ENCODE measurements around the gene SMIM38.
"Not testable (repeated sequence)": the region's sequence is repeated elsewhere in the genome, so short reads cannot be mapped to it uniquely, and the experiment has no call there.

The SMIM38 gene

DNA sequence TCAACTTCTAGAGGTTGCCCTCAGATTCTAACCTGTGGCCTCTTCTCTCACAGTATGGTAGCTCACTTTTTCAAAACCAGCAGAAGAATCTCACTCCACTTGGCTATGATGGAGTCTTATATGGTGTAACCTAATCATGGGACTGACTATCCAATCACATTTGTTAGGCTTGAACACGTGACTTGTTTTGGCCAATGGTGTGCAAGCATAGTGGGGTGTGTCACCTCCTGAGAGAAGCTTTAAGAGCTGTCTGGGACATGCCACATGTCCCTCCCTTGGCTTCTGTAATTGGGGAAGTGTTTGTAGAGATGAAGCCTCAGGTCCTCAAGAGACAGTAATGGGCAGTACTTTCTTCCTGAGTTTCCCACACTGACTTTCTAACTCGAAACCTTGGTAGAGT, 12.8 kb upstream of the SMIM38 start:
- H3K27ac ChIP-seq, result no peak overlapping the region

DNA sequence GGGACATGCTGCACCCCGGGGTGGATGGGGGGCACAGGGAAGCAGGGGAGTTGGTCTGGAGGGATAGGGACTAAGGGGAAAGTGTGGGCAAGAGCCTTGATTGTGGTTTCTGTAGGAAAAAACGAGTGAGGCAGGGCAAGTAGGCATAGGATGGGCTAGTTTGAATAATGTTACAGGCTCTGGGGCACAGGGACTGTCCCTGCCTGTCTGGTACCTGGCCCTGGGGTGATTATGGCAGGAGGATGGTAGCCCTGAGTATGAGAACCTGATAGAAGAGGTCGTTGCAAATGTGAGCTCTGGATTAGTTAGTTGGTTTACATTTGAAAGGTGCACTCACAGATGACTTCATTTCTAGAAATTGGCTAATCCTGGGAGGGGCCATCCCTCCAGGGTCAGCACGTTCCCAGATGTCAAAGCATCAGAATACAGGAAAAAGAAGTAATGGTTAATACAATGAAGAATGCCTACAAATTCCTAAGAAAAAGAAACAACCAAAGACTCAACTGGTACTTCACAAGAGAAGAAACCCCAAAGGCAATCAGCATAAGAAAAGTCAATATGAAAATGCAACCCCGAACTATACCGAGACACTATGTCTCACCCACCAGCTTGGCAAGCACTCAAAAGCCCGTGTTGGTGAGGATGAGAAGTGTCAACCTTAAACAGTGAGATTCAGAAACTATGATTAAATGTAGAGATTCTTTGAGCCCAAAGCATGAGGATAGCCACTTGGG, 11.3 kb upstream of the SMIM38 start:
- Histone ChIP-seq H3K9ac (no peak overlapping the region), H2AFZ (no peak overlapping the region), H3K9me3 (ENCODE audit: control insufficient read depth, low read length) (no peaks in the 10 kb centered on the region), H3K36me3 (ENCODE audit: control insufficient read depth, insufficient read depth, low read length) (no peaks in the 10 kb centered on the region), H3K27ac (no peak overlapping the region), H3K4me3 (ENCODE audit: low read depth, low read length) (no peak overlapping the region), H3K4me2 (ENCODE audit: low read length) (no peak overlapping the region), H3K27me3 (ENCODE audit: control insufficient read depth, insufficient read depth, low read length) (no peaks in the 10 kb centered on the region), H3K4me1 (no peaks in the 10 kb centered on the region), H3K79me2 (no peaks in the 10 kb centered on the region)
- TF ChIP-seq, protein P1, sequence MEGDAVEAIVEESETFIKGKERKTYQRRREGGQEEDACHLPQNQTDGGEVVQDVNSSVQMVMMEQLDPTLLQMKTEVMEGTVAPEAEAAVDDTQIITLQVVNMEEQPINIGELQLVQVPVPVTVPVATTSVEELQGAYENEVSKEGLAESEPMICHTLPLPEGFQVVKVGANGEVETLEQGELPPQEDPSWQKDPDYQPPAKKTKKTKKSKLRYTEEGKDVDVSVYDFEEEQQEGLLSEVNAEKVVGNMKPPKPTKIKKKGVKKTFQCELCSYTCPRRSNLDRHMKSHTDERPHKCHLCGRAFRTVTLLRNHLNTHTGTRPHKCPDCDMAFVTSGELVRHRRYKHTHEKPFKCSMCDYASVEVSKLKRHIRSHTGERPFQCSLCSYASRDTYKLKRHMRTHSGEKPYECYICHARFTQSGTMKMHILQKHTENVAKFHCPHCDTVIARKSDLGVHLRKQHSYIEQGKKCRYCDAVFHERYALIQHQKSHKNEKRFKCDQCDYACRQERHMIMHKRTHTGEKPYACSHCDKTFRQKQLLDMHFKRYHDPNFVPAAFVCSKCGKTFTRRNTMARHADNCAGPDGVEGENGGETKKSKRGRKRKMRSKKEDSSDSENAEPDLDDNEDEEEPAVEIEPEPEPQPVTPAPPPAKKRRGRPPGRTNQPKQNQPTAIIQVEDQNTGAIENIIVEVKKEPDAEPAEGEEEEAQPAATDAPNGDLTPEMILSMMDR (IDR thresholded peaks at IDR 0.05), result no peak

More for the DNA sequence above, 12.8 kb upstream of the SMIM38 start:
- no peaks in the 10 kb centered on the region for H3K36me3 ChIP-seq (ENCODE audit: control insufficient read depth, insufficient read depth, low read length)
- H2AFZ ChIP-seq, result no peak overlapping the region
- H3K4me1 ChIP-seq, result no peaks in the 10 kb centered on the region
- H3K9ac ChIP-seq, result no peak overlapping the region
- no peak overlapping the region for H3K4me3 ChIP-seq (ENCODE audit: low read depth, low read length)
- H3K27me3 ChIP-seq (ENCODE audit: control insufficient read depth, insufficient read depth, low read length), result no peaks in the 10 kb centered on the region
- H3K9me3 ChIP-seq (ENCODE audit: control insufficient read depth, low read length), result no peaks in the 10 kb centered on the region
- no peak overlapping the region for H3K4me2 ChIP-seq (ENCODE audit: low read length)
- no peaks in the 10 kb centered on the region for H3K79me2 ChIP-seq
- TF ChIP-seq, protein P1 (IDR thresholded peaks at IDR 0.05), result no peak

DNA sequence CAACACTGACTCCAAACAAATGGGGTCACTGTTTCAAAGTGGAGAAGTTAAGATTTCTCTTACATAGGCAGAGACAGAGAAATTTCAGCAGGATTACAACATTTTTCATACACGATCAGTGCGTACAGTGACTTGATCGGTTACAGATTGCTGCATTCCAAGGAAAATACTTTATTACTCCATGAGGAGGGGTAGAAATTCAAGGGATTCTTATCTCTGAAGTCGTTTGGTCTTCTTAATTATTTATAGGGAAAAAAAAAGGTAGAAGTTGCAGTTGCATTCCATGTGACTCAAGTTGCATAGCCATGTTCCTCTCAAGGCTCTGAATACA, 10.7 kb upstream of the SMIM38 start:
- H3K79me2 ChIP-seq, result no peaks in the 10 kb centered on the region
- TF ChIP-seq, protein P1 (IDR thresholded peaks at IDR 0.05), result no peak
- no peaks in the 10 kb centered on the region for H3K36me3 ChIP-seq (ENCODE audit: control insufficient read depth, insufficient read depth, low read length)
- H3K4me3 ChIP-seq (ENCODE audit: low read depth, low read length), result no peak overlapping the region
- no peaks in the 10 kb centered on the region for H3K27me3 ChIP-seq (ENCODE audit: control insufficient read depth, insufficient read depth, low read length)
- no peak overlapping the region for H3K4me2 ChIP-seq (ENCODE audit: low read length)
- no peak overlapping the region for H2AFZ ChIP-seq
- H3K9ac ChIP-seq, result no peak overlapping the region
- H3K27ac ChIP-seq, result no peak overlapping the region
- H3K4me1 ChIP-seq, result no peaks in the 10 kb centered on the region
- H3K9me3 ChIP-seq (ENCODE audit: control insufficient read depth, low read length), result no peaks in the 10 kb centered on the region

DNA sequence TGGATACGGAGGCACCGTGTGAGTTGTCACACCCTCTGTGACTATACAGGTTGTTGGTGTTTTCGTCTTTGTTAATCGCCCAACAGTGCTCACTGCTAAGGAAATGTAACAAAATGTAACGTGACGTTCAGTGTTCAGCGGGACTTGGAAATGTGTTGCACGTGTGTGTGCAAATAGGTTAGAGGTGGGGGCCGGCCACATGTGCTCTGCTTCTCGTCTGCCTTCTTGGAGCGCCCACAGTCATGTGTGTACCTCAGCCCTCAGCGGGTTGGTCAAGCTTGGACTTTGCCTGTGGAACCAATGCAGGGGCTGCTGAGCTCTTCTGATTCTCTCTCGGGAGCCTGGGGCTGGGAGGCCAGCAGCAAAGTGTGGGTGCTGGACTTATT, 7.4 kb upstream of the SMIM38 start:
- H3K4me1 ChIP-seq, result no peaks in the 10 kb centered on the region
- H3K4me2 ChIP-seq (ENCODE audit: low read length), result no peak overlapping the region
- H3K4me3 ChIP-seq (ENCODE audit: low read depth, low read length), result no peak overlapping the region
- no peaks in the 10 kb centered on the region for H3K27me3 ChIP-seq (ENCODE audit: control insufficient read depth, insufficient read depth, low read length)
- no peak overlapping the region for H2AFZ ChIP-seq
- no peak overlapping the region for H3K9ac ChIP-seq
- no peak overlapping the region for H3K27ac ChIP-seq
- no peaks in the 10 kb centered on the region for H3K79me2 ChIP-seq
- H3K36me3 ChIP-seq (ENCODE audit: control insufficient read depth, insufficient read depth, low read length), result no peaks in the 10 kb centered on the region
- TF ChIP-seq, protein P1 (IDR thresholded peaks at IDR 0.05), result no peak
- no peaks in the 10 kb centered on the region for H3K9me3 ChIP-seq (ENCODE audit: control insufficient read depth, low read length)

DNA sequence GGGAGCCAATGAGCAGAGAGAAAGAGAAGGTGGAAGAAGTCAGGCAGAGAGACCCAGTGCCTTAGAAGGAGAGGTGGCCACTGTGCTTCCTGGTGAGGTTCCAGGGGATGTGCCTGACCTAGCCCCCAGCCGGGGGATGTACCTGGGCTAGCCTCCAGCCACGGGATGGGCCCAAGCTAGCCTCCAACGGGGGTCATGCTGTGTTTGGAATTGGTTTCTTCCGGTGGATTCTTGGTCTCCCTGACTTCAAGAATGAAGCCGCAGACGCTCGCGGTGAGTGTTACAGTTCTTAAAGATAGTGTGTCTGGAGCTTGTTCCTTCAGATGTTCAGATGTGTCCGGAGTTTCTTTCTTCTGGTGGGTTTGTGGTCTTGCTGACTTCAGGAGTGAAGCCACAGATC, 6.9 kb upstream of the SMIM38 start:
- H2AFZ ChIP-seq, result no peak overlapping the region
- no peaks in the 10 kb centered on the region for H3K9me3 ChIP-seq (ENCODE audit: control insufficient read depth, low read length)
- H3K4me3 ChIP-seq (ENCODE audit: low read depth, low read length), result no peak overlapping the region
- no peak overlapping the region for H3K9ac ChIP-seq
- H3K36me3 ChIP-seq (ENCODE audit: control insufficient read depth, insufficient read depth, low read length), result no peaks in the 10 kb centered on the region
- no peak overlapping the region for H3K4me2 ChIP-seq (ENCODE audit: low read length)
- no peaks in the 10 kb centered on the region for H3K27me3 ChIP-seq (ENCODE audit: control insufficient read depth, insufficient read depth, low read length)
- no peak overlapping the region for H3K27ac ChIP-seq
- H3K79me2 ChIP-seq, result no peaks in the 10 kb centered on the region
- H3K4me1 ChIP-seq, result no peaks in the 10 kb centered on the region
- TF ChIP-seq, protein P1 (IDR thresholded peaks at IDR 0.05), result no peak

DNA sequence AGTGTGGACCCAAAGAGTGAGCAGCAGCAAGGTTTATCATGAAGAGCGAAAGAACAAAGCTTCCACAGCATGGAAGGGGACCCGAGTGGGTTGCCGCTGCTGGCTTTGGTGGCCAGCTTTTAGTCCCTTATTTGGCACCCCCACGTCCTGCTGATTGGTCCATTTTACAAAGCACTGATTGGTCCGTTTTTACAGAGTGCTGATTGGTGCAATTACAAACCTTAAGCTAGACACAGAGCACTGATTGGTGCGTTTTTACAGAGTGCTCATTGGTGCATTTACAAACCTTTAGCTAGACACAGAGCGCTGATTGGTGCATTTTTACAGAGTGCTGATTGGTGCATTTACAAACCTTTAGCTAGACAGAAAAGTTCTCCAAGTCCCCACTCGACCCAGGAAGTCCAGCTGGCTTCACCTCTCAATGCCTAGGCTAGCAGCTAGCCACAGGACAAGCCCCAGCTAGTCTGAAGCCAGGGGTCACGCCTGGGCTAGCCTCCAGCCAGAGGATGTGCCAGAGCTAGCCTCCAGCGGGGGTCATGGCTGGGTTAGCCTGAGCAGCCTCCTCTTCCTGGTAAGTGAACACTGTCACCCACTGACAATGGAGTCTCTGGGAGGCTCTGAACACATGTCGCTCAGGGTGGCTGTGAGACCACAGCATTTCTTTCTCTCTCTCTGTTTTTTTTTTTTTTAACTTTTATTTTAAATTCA, 6.2 kb upstream of the SMIM38 start:
- not testable (repeated sequence) for H3K27ac ChIP-seq; H3K4me2 ChIP-seq (ENCODE audit: low read length); H3K4me1 ChIP-seq

More for the DNA sequence above, 6.2 kb upstream of the SMIM38 start:
- H3K27me3 ChIP-seq (ENCODE audit: control insufficient read depth, insufficient read depth, low read length); H2AFZ ChIP-seq; H3K9me3 ChIP-seq (ENCODE audit: control insufficient read depth, low read length); H3K9ac ChIP-seq; H3K36me3 ChIP-seq (ENCODE audit: control insufficient read depth, insufficient read depth, low read length); H3K79me2 ChIP-seq; H3K4me3 ChIP-seq (ENCODE audit: low read depth, low read length): not testable (repeated sequence)
